ENCODE results near the gene TTC13.

DNA sequence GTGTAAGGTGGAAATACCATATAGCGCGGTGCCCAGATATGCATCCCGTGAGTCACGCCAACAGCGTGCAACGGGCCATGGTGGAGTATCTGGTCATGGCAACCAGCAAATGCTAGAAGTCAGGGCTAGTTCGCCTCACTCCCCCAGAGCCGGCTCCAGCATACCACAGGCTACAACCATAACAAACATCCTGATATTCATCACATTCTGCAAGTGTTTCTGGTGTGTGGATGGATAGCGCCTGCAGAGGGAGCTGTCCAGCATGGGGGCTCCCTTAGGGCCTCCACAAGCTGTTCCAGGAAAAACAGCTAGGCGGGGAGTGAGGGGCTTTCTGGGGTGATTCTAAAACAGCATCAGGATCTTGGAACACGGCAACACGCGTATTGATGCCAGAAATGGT, 117.2 kb downstream of the TTC13 start:
- TF ChIP-seq, protein P1, sequence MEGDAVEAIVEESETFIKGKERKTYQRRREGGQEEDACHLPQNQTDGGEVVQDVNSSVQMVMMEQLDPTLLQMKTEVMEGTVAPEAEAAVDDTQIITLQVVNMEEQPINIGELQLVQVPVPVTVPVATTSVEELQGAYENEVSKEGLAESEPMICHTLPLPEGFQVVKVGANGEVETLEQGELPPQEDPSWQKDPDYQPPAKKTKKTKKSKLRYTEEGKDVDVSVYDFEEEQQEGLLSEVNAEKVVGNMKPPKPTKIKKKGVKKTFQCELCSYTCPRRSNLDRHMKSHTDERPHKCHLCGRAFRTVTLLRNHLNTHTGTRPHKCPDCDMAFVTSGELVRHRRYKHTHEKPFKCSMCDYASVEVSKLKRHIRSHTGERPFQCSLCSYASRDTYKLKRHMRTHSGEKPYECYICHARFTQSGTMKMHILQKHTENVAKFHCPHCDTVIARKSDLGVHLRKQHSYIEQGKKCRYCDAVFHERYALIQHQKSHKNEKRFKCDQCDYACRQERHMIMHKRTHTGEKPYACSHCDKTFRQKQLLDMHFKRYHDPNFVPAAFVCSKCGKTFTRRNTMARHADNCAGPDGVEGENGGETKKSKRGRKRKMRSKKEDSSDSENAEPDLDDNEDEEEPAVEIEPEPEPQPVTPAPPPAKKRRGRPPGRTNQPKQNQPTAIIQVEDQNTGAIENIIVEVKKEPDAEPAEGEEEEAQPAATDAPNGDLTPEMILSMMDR (IDR thresholded peaks at IDR 0.05): no peak
- no peak for TF ChIP-seq POLR2A (IDR thresholded peaks at IDR 0.05)

All from testis (tissue), 2 donors.